HG03066 (cell line): ENCODE results near the gene MATN4.
"Not testable (repeated sequence)": the region's sequence is repeated elsewhere in the genome, so short reads cannot be mapped to it uniquely, and the experiment has no call there.

Experiments
- ATAC-seq: cut with Tn5 transposase; IDR thresholded peaks from one replicate; pipeline ENCODE4 v1.9.1; 2021; ENCODE audit warnings: low read depth; ENCODE audit not compliant: unreplicated experiment

The MATN4 gene

GRCh38 chr20:45308117-45308778, at the start of gene MATN4:
Gene MATN4, minus strand, starts transcription at chr20:45308299. Its CDS starts 2,717 bp downstream, at chr20:45305582.
- ATAC-seq, result no peak

DNA sequence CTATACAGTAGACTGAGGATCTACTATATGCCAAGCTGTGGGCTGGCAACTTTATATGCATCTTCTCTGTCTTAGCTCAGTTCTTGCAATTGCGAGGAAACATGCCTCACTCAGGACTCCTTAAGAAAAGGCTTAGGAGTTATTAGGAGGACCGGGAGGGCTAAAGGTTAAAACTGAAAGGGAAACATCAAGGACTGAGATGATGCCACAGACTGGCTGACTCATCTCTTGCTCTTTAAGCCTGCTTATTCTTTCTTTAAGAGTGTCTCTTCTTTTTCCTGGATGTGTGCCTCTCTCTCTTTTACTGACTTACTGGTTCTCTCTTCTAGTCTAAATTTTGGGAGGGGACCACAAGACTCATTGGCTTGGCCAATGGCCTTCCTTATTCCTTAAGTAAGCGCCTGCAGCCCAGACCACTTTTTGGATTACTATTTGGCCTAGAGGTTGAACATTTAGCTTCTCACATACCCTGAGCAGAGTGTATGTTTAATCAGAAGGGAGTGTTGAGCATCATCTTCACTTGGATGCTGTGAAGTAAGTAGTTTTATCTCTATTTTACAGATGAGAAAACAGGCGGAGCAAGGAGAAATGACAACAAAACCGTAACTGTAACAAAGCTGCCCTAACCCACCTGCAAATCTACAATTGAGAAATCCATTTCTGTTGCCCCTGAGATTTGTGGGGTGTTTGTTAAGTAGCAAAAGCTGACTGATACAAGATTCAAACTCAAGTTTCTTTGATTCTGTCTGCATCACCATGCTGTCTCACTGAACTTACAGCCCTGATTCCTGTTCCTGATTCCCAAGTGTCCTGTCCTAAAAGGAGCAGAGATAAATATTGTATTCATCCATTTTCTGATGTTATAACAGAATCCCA, 47.3 kb upstream of the MATN4 start:
- ATAC-seq, result no peak

GRCh38 chr20:45354423-45355208, 46.5 kb upstream of the MATN4 start:
- ATAC-seq, result no peak

DNA sequence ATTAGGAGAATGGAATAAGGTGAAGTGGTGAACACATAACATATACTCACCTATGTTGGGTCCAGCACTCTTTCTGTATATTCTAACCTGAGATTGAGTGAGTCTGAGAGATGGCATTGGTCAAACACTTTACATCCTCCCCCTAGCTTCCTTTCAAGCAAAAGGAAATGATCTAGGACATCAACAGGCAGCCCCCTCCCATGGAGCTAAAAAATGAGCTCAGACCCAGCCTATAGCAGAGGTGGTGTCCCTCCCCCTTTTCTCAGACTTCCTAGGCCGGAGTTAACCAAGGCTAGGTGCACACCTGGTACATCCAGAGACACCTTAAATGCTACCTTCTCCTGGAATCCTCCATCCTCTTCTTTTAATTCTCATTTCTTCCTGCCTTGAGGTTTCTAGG, 45.6 kb upstream of the MATN4 start:
- ATAC-seq, result no peak

DNA sequence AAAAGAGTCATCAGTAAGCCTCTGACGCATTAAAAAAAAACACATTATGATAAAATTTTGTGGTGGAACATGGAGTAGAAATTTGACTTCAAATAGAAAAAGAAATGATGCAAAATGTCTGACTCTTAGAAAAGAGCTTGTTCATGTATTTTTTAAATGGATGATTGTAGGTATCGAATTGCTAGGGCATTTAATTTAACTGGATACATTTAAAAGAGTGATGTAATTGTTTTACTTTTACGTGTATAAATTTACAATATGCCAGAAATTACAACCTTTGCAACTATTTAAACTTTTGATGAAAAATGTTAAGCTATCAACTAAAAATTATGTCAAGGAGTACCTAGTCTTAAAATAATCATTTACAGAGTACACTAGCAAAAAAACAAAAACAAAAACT, 44.6 kb upstream of the MATN4 start:
- ATAC-seq, result no peak

- not testable (repeated sequence) for ATAC-seq
Measured at GRCh38 chr20:45350795-45351194, 42.7 kb upstream of the MATN4 start.

- no peak for ATAC-seq
Measured at GRCh38 chr20:45350217-45350616, 42.1 kb upstream of the MATN4 start.

DNA sequence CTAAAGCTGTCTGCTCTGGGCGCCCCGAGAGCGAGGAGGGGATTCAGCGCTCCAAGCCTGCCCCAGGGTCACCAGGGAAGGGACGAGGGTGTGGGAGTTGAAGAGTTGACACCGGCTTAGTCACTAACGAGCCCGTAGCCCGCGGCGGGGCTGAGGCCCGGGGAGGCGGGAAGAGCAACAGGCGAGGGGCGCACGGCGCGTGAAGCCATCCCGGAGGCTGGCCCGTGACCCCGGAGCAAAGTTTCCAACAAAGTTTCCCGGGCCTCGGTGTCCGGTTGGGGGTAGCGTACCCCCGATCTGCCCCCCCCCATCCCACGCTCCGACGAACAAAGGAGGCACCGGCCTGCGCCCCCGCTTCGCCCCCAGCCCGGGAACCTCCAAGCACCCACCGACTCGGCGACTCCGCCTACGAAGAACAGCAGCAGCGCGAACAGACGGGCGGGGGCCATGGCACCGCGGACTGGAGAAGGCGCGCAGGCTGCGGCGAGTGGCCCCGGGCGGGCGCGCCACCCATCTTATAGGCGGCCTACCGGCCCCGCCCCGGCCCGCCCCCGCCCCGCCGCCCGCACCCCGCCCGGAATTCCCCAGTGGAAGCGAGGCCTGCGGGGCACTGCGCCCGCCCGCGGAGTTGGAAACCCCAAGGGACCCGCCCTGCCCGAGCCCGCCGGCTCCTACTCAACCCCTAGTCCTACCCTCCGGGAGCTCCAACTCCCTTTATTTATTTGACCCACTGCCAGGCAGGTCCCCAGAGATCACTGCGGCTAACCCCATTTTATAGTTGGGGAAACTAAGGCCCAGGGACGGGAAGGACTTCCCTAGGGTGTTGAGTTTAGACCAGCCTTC, 40.1 kb upstream of the MATN4 start, which contains the start of gene SDC4:
Gene SDC4 (minus strand): TSS at position 489 of the 843 bp plus-strand sequence. CDS start 40 bp downstream, at position 449.
- ATAC-seq, result no peak

DNA sequence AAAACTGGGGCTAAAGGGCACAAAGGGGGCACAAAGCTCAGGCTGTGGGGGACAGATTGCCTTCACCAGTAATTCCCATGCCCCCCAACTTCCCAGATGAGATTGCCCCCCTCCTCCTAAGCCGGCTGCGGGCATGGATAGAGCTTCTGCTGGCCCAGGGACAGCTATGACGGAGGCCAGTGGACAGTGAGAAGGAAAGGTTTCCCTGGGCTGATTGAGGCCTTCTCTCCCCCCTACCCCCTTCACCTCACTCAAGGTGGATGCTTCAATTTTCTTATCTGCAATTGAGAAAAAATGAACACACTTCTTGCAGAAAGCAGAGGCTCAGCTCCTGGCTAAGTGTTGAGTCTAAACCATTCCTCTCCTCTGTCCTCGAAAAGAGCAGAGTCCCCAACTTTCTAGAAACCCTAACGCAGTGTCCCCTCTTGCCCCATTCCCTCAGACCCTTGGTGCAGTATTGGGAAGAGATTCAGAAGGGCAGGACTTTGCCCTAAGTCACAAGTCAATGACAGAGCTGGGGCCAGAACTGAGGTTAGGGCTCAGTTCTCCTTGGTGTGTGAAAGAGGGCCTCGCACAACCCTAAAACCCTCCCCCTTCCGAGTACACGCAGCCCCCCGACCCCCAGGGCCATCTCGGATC, 39.3 kb upstream of the MATN4 start:
- no peak for ATAC-seq

GRCh38 chr20:45346851-45347250, 38.8 kb upstream of the MATN4 start:
- no peak for ATAC-seq

- ATAC-seq, result no peak
Measured at GRCh38 chr20:45346291-45346718, 38.2 kb upstream of the MATN4 start.

GRCh38 chr20:45345104-45345936, 37.2 kb upstream of the MATN4 start:
- ATAC-seq, result no peak

DNA sequence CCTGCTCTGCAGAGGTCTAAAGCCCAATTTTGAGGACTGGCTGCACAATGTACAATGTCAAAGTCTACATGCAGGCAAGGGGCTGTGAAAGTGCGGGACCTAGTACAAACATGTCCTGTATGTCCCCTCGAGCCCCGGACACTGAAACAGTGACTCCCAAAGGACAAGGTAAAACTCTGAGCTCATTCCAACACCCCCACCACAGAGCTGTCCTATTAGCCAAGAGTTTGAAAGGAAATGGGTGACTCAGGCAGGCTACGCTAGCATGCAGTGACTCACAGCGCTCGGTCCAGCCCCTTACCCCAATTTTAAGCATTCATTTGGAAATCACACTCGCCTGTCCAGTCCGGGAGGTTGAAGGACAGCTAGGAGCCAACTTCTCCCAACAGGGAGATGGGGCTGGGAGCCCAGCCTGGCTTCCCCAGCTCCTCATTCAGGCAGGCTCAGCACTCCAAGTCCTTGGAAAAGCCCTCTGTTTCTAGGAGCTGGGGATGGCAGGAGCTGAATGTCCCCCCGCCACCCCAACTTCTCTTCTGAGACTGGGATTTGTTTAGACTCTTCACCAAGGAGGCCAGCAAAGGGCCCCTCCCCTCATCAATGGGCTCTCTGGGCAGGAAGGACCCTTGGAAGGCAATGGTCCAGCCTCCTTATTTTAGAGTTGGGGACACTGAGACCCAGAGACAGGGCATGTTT, 36.2 kb upstream of the MATN4 start:
- no peak for ATAC-seq

DNA sequence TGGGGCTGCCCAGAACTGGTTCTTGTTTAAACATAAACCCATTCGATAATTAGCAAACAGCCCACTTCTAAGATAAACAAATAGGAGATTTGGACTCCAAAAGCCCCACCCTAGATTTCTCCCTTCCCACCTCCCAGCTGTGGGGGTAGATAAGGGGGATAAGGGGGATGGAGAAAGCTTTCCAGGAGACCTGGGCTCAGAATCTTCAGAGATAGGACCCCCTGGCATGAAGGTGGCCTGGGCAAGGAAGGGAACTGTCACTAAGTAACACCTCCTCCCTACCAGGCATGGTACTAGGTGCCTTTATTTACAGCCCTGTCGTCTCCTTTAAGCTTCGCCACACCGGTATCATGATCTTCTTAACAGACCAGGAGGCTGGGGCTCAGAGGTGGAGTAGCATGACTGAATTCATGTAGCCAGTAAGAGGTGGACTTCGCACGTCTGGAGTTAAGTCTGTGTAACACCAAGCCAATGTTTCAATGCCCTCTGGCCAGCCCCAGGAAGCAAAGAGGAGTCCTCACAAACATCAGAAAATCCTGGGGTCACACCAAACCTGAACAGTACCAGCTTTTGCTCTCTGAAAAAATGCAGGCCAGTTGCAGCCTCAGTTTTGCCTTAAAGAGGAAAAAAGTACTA, 35.6 kb upstream of the MATN4 start:
- ATAC-seq, result no peak

DNA sequence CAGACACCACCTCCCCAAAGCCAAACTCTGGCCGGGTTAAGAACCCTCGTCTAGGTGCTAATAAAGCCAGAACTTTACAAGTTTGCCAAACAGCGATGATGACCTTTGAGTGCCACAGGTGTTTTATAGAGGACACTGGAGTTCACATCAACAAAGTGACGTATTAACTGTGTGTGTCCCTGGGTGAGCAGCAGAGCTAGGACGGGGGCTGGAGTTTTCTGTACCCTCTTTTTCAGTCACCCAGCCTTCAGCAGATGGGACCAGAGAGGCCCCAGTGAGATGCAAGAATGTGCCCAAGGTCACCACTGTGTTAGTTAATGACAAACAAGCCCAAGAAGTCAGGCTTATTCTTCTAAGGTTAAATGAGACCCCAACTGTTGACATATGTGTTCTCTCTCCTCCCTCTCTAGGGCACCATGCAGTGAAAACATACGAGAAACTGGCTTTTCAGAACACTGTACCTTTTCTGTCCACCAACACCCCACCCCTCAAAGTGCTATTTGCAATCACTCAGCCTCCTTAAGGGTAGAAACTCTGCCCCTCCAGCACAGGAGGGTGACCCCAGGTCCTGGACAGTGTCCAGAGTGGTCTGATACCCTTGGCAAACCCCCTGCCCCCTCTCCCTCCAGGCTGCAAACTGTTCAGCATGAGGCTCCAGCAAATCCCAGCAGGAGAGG, 34.9 kb upstream of the MATN4 start:
- no peak for ATAC-seq

DNA sequence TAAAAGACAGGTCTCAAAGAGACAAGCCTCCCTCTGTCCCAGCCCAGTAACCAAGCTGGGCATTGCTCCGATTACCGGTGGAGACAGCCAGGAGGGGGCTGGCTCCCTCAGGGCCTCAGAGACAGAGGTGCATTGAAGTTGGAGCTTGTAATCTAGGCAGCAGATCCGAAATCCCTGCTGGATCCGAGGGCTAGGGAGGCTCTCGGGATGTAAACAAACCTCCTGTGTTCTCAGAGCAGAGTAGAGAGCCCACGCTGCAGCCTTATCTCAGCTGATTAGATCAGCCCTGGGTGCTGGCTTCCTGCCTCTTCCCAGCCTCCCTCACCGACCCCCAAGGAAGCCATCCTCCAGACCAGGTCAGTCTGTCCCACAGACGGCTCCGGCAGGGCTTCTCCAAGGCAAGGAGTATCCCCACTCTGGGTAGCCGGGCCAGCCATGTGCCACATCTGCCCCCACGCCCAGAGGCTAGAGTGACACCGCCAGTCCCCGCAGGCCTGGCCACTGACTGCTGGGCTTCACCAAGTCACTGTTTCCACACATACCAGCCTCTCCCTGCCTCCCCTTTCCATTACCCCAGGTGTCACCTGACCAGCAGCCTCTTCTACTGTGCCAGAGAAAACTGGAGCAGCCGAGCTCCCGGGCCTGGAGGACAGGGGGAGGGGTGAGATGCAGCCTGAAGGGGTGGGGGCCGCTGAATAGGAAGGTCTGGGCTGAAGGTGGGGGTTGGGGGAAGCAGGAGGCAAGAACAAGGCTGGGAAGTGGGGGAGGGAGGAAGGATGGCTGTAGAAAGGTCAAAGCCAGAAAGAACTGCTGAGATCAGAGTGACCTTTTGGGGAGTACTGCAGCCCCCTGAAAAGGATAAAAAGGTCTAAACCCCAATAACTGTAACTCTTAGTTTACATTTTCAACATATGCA, 34.1 kb upstream of the MATN4 start:
- ATAC-seq, result no peak
